Gastroesophageal sphincter (tissue), 4 donors: ENCODE measurements around the gene TFDP2. TPM values are rescaled to one million over a fixed set of nuclear protein-coding genes. Genes with fewer than 3 reads are reported as not detected.

Experiments used
- ATAC-seq: fragments of 150-250 bp; one replicate; pipeline ENCODE4 v1.9.1; 2016; ENCODE audit warnings: mild to moderate bottlenecking, moderate library complexity
- H3K27ac ChIP-seq, 4 donors: fragments of 200-600 bp; sonication (generic) in 3 of 4; 1 replicate in 3 of 4; 2 replicates in 1 of 4; pipeline ENCODE4 v1.5.1; 2016 to 2019
- H3K27me3 ChIP-seq: fragments of 200-600 bp; sonication (generic); one replicate; pipeline ENCODE4 v1.5.1; 2019
- H3K36me3 ChIP-seq, 2 donors: fragments of 200-600 bp; sonication (generic); one replicate each; pipeline ENCODE4 v1.5.1; 2019; ENCODE audit warnings: control low read depth in 1 of 2
- H3K4me1 ChIP-seq, 3 donors: fragments of 200-600 bp; sonication (generic); 1 replicate in 2 of 3; 2 replicates in 1 of 3; pipeline ENCODE4 v1.5.1; 2016 to 2019; ENCODE audit warnings: control low read depth in 2 of 3
- H3K4me3 ChIP-seq, 2 donors: fragments of 200-600 bp; sonication (generic); one replicate each; pipeline ENCODE4 v1.5.1; 2019; ENCODE audit warnings: mild to moderate bottlenecking in 1 of 2, moderate library complexity in 1 of 2
- H3K9me3 ChIP-seq, 3 donors: fragments of 200-600 bp; sonication (generic); one replicate each; pipeline ENCODE4 v1.5.1; 2017 to 2019; ENCODE audit warnings: control low read depth in 2 of 3
- CTCF ChIP-seq, 4 experiments: fragments of 200-600 bp in 2 of 4; fragments of 450-650 bp in 2 of 4; sonication (generic) in 1 of 4; IDR thresholded peaks; one replicate each; pipeline ENCODE4 v1.5.1; 2017 to 2019; ENCODE audit warnings: antibody characterized with exemption in 4 of 4, mild to moderate bottlenecking in 2 of 4, moderate library complexity in 2 of 4
- EP300 ChIP-seq: sonication (generic); formaldehyde crosslinking; IDR thresholded peaks from one replicate; pipeline ENCODE4 v1.6.1; 2017; ENCODE audit warnings: antibody characterized with exemption, mild to moderate bottlenecking
- POLR2A ChIP-seq, 2 donors: fragments of 450-650 bp; IDR thresholded peaks; one replicate each; pipeline ENCODE4 v1.6.1; 2017; ENCODE audit warnings: antibody characterized with exemption in 2 of 2, mild to moderate bottlenecking in 2 of 2, moderate library complexity in 1 of 2
- POLR2AphosphoS5 ChIP-seq: sonication (generic); formaldehyde crosslinking; IDR thresholded peaks from one replicate; pipeline ENCODE4 v1.6.1; 2017; ENCODE audit warnings: antibody characterized with exemption
- WGBS, 2 donors: methylation state at CpG; one replicate each; pipeline ENCODE4 v1.1.5; 2018; ENCODE audit warnings: low coverage in 1 of 2; 5-methylcytosine and 5-hydroxymethylcytosine counted together
- total RNA-seq, 4 donors: library from RNA; depleted of rRNA; stranded (reverse); fragments of >200 nt; gene quantifications; one replicate each; pipeline ENCODE4 v1.1.0, GENCODE V29; 2016

Gene TFDP2
- total RNA-seq, 4 donors from 2014 or later: 56.2 to 267 (median 108) TPM

- Histone ChIP-seq H3K9me3 (no peaks in the 10 kb centered on the region), H3K4me1 (no peaks in the 10 kb centered on the region), H3K27ac (no peak overlapping the region), H3K36me3 (peaks cover 0 to 66% of the 10 kb centered on the region in 2 donors), H3K27me3 (no peaks in the 10 kb centered on the region), H3K4me3 (no peak overlapping the region)
- TF ChIP-seq POLR2AphosphoS5 (no peak), EP300 (no peak), CTCF (IDR thresholded peaks at IDR 0.05) (no peak), POLR2A (IDR thresholded peaks at IDR 0.05) (no peak)
- WGBS, 2 donors: 94% methylated on average over 2 of the region's 2 CpGs; no CpG with 5 or more reads in 1 of the 2 donors
- no peak for ATAC-seq
These were observed 25.2 kb upstream of the TFDP2 start for GRCh38 chr3:142174559-142174958.

- Histone ChIP-seq H3K27me3 (no peaks in the 10 kb centered on the region), H3K4me3 (no peak overlapping the region), H3K4me1 (no peaks in the 10 kb centered on the region), H3K9me3 (no peaks in the 10 kb centered on the region), H3K36me3 (peaks cover 0 to 59% of the 10 kb centered on the region in 2 donors), H3K27ac (no peak overlapping the region)
- ATAC-seq: no peak
- WGBS, 2 donors: 79 to 85% methylated on average over 3 of the region's 3 CpGs
- TF ChIP-seq POLR2A (IDR thresholded peaks at IDR 0.05): no peak
- TF ChIP-seq POLR2AphosphoS5: no peak
- TF ChIP-seq EP300: no peak
- TF ChIP-seq CTCF (IDR thresholded peaks at IDR 0.05): no peak
These were observed 19.2 kb upstream of the TFDP2 start for GRCh38 chr3:142168514-142168913.

GRCh38 chr3:142165194-142165593, 15.8 kb upstream of the TFDP2 start:
- Histone ChIP-seq H3K4me3 (no peak overlapping the region), H3K9me3 (no peaks in the 10 kb centered on the region), H3K4me1 (no peaks in the 10 kb centered on the region), H3K27me3 (no peaks in the 10 kb centered on the region), H3K27ac (no peak overlapping the region), H3K36me3 (peaks cover 0 to 46% of the 10 kb centered on the region in 2 donors)
- 93 to 94% methylated on average over 3 of the region's 3 CpGs for WGBS, 2 donors
- TF ChIP-seq CTCF (IDR thresholded peaks at IDR 0.05) (no peak), POLR2AphosphoS5 (no peak), POLR2A (IDR thresholded peaks at IDR 0.05) (no peak), EP300 (no peak)
- no peak for ATAC-seq

GRCh38 chr3:142159083-142159740, 9.9 kb upstream of the TFDP2 start:
- H3K4me1 ChIP-seq: no peaks in the 10 kb centered on the region
- H3K27ac ChIP-seq: no peak overlapping the region
- H3K4me3 ChIP-seq: no peak overlapping the region
- no peaks in the 10 kb centered on the region for H3K9me3 ChIP-seq
- H3K27me3 ChIP-seq: no peaks in the 10 kb centered on the region
- no peak for TF ChIP-seq POLR2AphosphoS5
- no peak for TF ChIP-seq POLR2A (IDR thresholded peaks at IDR 0.05)
- TF ChIP-seq CTCF (IDR thresholded peaks at IDR 0.05): no peak
- no peak for TF ChIP-seq EP300
- peaks cover 0 to 8% of the 10 kb centered on the region in 2 donors for H3K36me3 ChIP-seq
- no peak for ATAC-seq
- WGBS, 2 donors: 78 to 86% methylated on average over 4 of the region's 4 CpGs

GRCh38 chr3:142154186-142154585, 4.8 kb upstream of the TFDP2 start:
- Histone ChIP-seq H3K4me1 (peaks cover 0 to 4% (median 0%) of the 10 kb centered on the region in 3 donors), H3K27ac (no peak overlapping the region), H3K9me3 (no peaks in the 10 kb centered on the region), H3K4me3 (no peak overlapping the region), H3K36me3 (no peaks in the 10 kb centered on the region), H3K27me3 (no peaks in the 10 kb centered on the region)
- TF ChIP-seq EP300: no peak
- no peak for TF ChIP-seq POLR2A (IDR thresholded peaks at IDR 0.05)
- no peak for TF ChIP-seq CTCF (IDR thresholded peaks at IDR 0.05)
- TF ChIP-seq POLR2AphosphoS5: no peak
- ATAC-seq: no peak
- 80% methylated on average over 3 of the region's 3 CpGs for WGBS, 2 donors
